Trophoblast cell (in vitro differentiated cells and primary cell): ENCODE results near the gene PPIP5K2.

ENCODE experiments used
- DNase-seq, 2 donors: peaks; one replicate each; pipeline ENCODE4 v3.0.0-alpha.2; 2016
- H2AFZ ChIP-seq: 2 replicates; pipeline ENCODE4 v1.6.1; 2013; ENCODE audit warnings: low read length, moderate library complexity, mild to moderate bottlenecking; ENCODE audit not compliant: insufficient read depth, poor library complexity
- H2AK5ac ChIP-seq: 2 replicates; pipeline ENCODE4 v1.6.1; 2013; ENCODE audit warnings: mild to moderate bottlenecking, low read length
- H2BK120ac ChIP-seq: 2 replicates; pipeline ENCODE4 v1.6.1; 2013; ENCODE audit warnings: low read length, mild to moderate bottlenecking, moderate library complexity; ENCODE audit not compliant: insufficient read depth, poor library complexity
- H2BK12ac ChIP-seq: 2 replicates; pipeline ENCODE4 v1.6.1; 2013; ENCODE audit warnings: mild to moderate bottlenecking, low read length, moderate library complexity
- H2BK5ac ChIP-seq: 2 replicates; pipeline ENCODE4 v1.6.1; 2013; ENCODE audit warnings: low read length, low read depth, moderate library complexity, mild to moderate bottlenecking; ENCODE audit not compliant: poor library complexity
- H3K14ac ChIP-seq: 2 replicates; pipeline ENCODE4 v1.6.1; 2013; ENCODE audit warnings: mild to moderate bottlenecking, low read length
- H3K18ac ChIP-seq: 2 replicates; pipeline ENCODE4 v1.6.1; 2013; ENCODE audit warnings: mild to moderate bottlenecking, low read length
- H3K23ac ChIP-seq: 2 replicates; pipeline ENCODE4 v1.6.1; 2013; ENCODE audit warnings: low read length
- H3K27ac ChIP-seq: 2 replicates; pipeline ENCODE4 v1.5.1; 2013; ENCODE audit warnings: low read depth, mild to moderate bottlenecking, inconsistent platforms, low read length, moderate library complexity
- H3K27me3 ChIP-seq: 2 replicates; pipeline ENCODE4 v1.6.1; 2013; ENCODE audit warnings: inconsistent platforms, mild to moderate bottlenecking, low read length, moderate library complexity; ENCODE audit not compliant: insufficient read depth
- H3K36me3 ChIP-seq, 2 experiments: 1 replicate in 1 of 2; 2 replicates in 1 of 2; pipeline ENCODE4 v1.6.1; 2013; ENCODE audit warnings: low read length in 2 of 2, mild to moderate bottlenecking in 2 of 2, moderate library complexity in 1 of 2; ENCODE audit not compliant: insufficient read depth in 2 of 2, control insufficient read depth in 1 of 2
- H3K4ac ChIP-seq: 2 replicates; pipeline ENCODE4 v1.6.1; 2013; ENCODE audit warnings: low read depth, mild to moderate bottlenecking, low read length, moderate library complexity
- H3K4me1 ChIP-seq, 2 experiments: 1 replicate in 1 of 2; 2 replicates in 1 of 2; pipeline ENCODE4 v1.6.1; 2013; ENCODE audit warnings: low read length in 2 of 2, mild to moderate bottlenecking in 2 of 2, moderate library complexity in 1 of 2; ENCODE audit not compliant: insufficient read depth in 2 of 2, control insufficient read depth in 1 of 2
- H3K4me2 ChIP-seq: 2 replicates; pipeline ENCODE4 v1.6.1; 2013; ENCODE audit warnings: inconsistent platforms, mild to moderate bottlenecking, low read length, moderate library complexity
- H3K4me3 ChIP-seq: 2 replicates; pipeline ENCODE4 v1.5.1; 2013; ENCODE audit warnings: mild to moderate bottlenecking, low read depth, low read length, inconsistent platforms
- H3K79me1 ChIP-seq: one replicate; pipeline ENCODE4 v1.6.1; 2013; ENCODE audit warnings: low read length
- H3K79me2 ChIP-seq: 2 replicates; pipeline ENCODE4 v1.6.1; 2013; ENCODE audit warnings: low read length, mild to moderate bottlenecking; ENCODE audit not compliant: control insufficient read depth, insufficient read depth, poor library complexity
- H3K9ac ChIP-seq: 2 replicates; pipeline ENCODE4 v1.6.1; 2013; ENCODE audit warnings: mild to moderate bottlenecking, low read length
- H3K9me3 ChIP-seq: 2 replicates; pipeline ENCODE4 v1.6.1; 2013; ENCODE audit warnings: low read depth, mild to moderate bottlenecking, control low read depth, inconsistent platforms, low read length; ENCODE audit not compliant: insufficient read depth
- H4K12ac ChIP-seq: 2 replicates; pipeline ENCODE4 v1.6.1; 2013; ENCODE audit warnings: low read depth, mild to moderate bottlenecking, low read length, moderate library complexity
- H4K8ac ChIP-seq: 2 replicates; pipeline ENCODE4 v1.6.1; 2013; ENCODE audit warnings: low read depth, mild to moderate bottlenecking, low read length, moderate library complexity
- H4K91ac ChIP-seq: one replicate; pipeline ENCODE4 v1.6.1; 2013; ENCODE audit warnings: low read depth, mild to moderate bottlenecking, low read length, moderate library complexity
- WGBS: extraction: QIAGEN DNeasy Blood & Tissue Kit; methylation state at CpG from one replicate; pipeline ENCODE4 v1.1.7; 2013; ENCODE audit warnings: missing lambda C conversion rate; ENCODE audit not compliant: insufficient read length, insufficient coverage; ENCODE audit errors: extremely low coverage; 5-methylcytosine and 5-hydroxymethylcytosine counted together

PPIP5K2 gene

GRCh38 chr5:103177543-103177942 lies 57.4 kb downstream of the PPIP5K2 start:
- no peak overlapping the region for H2BK120ac ChIP-seq
- H3K36me3 ChIP-seq: peaks cover 0 to 5% of the 10 kb centered on the region in 2 experiments

GRCh38 chr5:103178167-103178566 lies 58.1 kb downstream of the PPIP5K2 start:
- Histone ChIP-seq H2AK5ac (no peak overlapping the region), H3K4me2 (no peak overlapping the region), H2AFZ (no peak overlapping the region), H3K27me3 (no peaks in the 10 kb centered on the region), H3K4me3 (no peak overlapping the region), H2BK120ac (no peak overlapping the region), H3K4ac (no peak overlapping the region), H3K79me1 (no peaks in the 10 kb centered on the region), H3K18ac (no peak overlapping the region), H3K9me3 (no peaks in the 10 kb centered on the region), H3K14ac (no peak overlapping the region), H4K12ac (no peak overlapping the region), H3K4me1 (no peaks in the 10 kb centered on the region), H3K79me2 (no peaks in the 10 kb centered on the region), H3K23ac (no peak overlapping the region), H4K91ac (no peak overlapping the region), H3K27ac (no peak overlapping the region), H3K36me3 (peaks cover 2 to 5% of the 10 kb centered on the region in 2 experiments), H3K9ac (no peak overlapping the region), H4K8ac (no peak overlapping the region), H2BK12ac (no peak overlapping the region), H2BK5ac (no peak overlapping the region)
- peak in 1 of 2 donors; percentile 5 for DNase-seq
- no CpG with 5 or more reads among the region's 2 CpGs for WGBS

More at GRCh38 chr5:103177543-103177942, 57.4 kb downstream of the PPIP5K2 start:
- Histone ChIP-seq H3K79me1 (no peaks in the 10 kb centered on the region), H4K8ac (no peak overlapping the region), H3K9ac (no peak overlapping the region), H2AK5ac (no peak overlapping the region), H3K27ac (no peak overlapping the region), H2BK5ac (no peak overlapping the region), H3K4me1 (no peaks in the 10 kb centered on the region), H3K14ac (no peak overlapping the region), H3K9me3 (no peaks in the 10 kb centered on the region), H3K23ac (no peak overlapping the region), H4K12ac (no peak overlapping the region), H3K18ac (no peak overlapping the region), H3K4ac (no peak overlapping the region), H2BK12ac (no peak overlapping the region), H3K27me3 (no peaks in the 10 kb centered on the region), H3K4me2 (no peak overlapping the region), H3K79me2 (no peaks in the 10 kb centered on the region), H2AFZ (no peak overlapping the region), H3K4me3 (no peak overlapping the region), H4K91ac (no peak overlapping the region)
- no peak for DNase-seq
- WGBS: no CpG with 5 or more reads among the region's 4 CpGs

- H2BK120ac ChIP-seq: no peak overlapping the region
- H3K4ac ChIP-seq: no peak overlapping the region
- no peak overlapping the region for H3K23ac ChIP-seq
- no peak overlapping the region for H2AFZ ChIP-seq
- no peak overlapping the region for H2BK12ac ChIP-seq
- H3K36me3 ChIP-seq: peaks cover 4% of the 10 kb centered on the region in 2 experiments
- H3K79me2 ChIP-seq: no peaks in the 10 kb centered on the region
- no CpG with 5 or more reads among the region's 8 CpGs for WGBS
- H3K9ac ChIP-seq: no peak overlapping the region
- no peak overlapping the region for H2AK5ac ChIP-seq
- H3K27ac ChIP-seq: no peak overlapping the region
- no peak overlapping the region for H3K14ac ChIP-seq
- H3K4me1 ChIP-seq: no peaks in the 10 kb centered on the region
- no peak overlapping the region for H3K18ac ChIP-seq
- H4K12ac ChIP-seq: no peak overlapping the region
- H3K4me3 ChIP-seq: no peak overlapping the region
- H3K79me1 ChIP-seq: no peaks in the 10 kb centered on the region
- no peak overlapping the region for H2BK5ac ChIP-seq
- no peak overlapping the region for H4K8ac ChIP-seq
- H4K91ac ChIP-seq: no peak overlapping the region
- H3K4me2 ChIP-seq: no peak overlapping the region
- peaks cover 2% of the 10 kb centered on the region for H3K9me3 ChIP-seq
- no peaks in the 10 kb centered on the region for H3K27me3 ChIP-seq
- DNase-seq: no peak
These were observed 66.1 kb downstream of the PPIP5K2 start for GRCh38 chr5:103186152-103186551.

- Histone ChIP-seq H3K36me3 (peaks cover 2 to 4% of the 10 kb centered on the region in 2 experiments), H3K18ac (no peak overlapping the region), H2AFZ (no peak overlapping the region), H3K9ac (no peak overlapping the region), H3K4me3 (no peak overlapping the region), H3K27me3 (no peaks in the 10 kb centered on the region), H3K9me3 (peaks cover 2% of the 10 kb centered on the region), H3K23ac (no peak overlapping the region), H3K27ac (no peak overlapping the region), H3K4me1 (no peaks in the 10 kb centered on the region), H2BK120ac (no peak overlapping the region), H2AK5ac (no peak overlapping the region), H3K79me1 (no peaks in the 10 kb centered on the region), H3K14ac (no peak overlapping the region), H3K79me2 (no peaks in the 10 kb centered on the region), H4K91ac (no peak overlapping the region), H2BK12ac (no peak overlapping the region), H2BK5ac (no peak overlapping the region), H4K12ac (no peak overlapping the region), H3K4me2 (no peak overlapping the region), H3K4ac (no peak overlapping the region), H4K8ac (no peak overlapping the region)
- DNase-seq: no peak
- no CpG with 5 or more reads among the region's 1 CpG for WGBS
These were observed 68.3 kb downstream of the PPIP5K2 start for GRCh38 chr5:103188436-103188835.
